ENCODE data around the gene PCK2. TPM values are rescaled to one million over a fixed set of nuclear protein-coding genes. Genes with fewer than 3 reads are reported as not detected.
A peak's percentile ranks its signal among the peaks of the same experiment; 100 is the strongest.

The PCK2 gene
- total and polyA plus RNA-seq, 2 of the 8 experiments (the other 6 are each of a cell fraction or from before 2014, with no cell fraction given): 81.9 to 115 TPM

- H4K5ac ChIP-seq (ENCODE audit: insufficient read length, low read depth, low read length): no peak overlapping the region
- H2BK20ac ChIP-seq (ENCODE audit: low read length): no peak overlapping the region
- peaks cover 11% of the 10 kb centered on the region; the same call in 1 of the 2 replicates for H3K23me2 ChIP-seq (ENCODE audit: low read depth, low read length)
- H2BK5ac ChIP-seq (ENCODE audit: low read depth, low read length): no peak overlapping the region
- FAIRE-seq (no peak), DNase-seq (ENCODE audit: low read depth in 1 of 2, low spot score in 2 of 2) (no peak)
- H3K18ac ChIP-seq (ENCODE audit: extremely low read depth, low read length): no peak overlapping the region
- H3K23ac ChIP-seq (ENCODE audit: insufficient read length): no peak overlapping the region
- no peak overlapping the region for H3K27ac ChIP-seq (ENCODE audit: low read depth, low read length)
- H3K79me2 ChIP-seq (ENCODE audit: control insufficient read depth in 1 of 2, insufficient read depth in 2 of 2, low read length in 2 of 2): no peaks in the 10 kb centered on the region
- peak overlapping the region; percentile 75; the same call in 1 of the 2 replicates for H2BK12ac ChIP-seq (ENCODE audit: low read depth, low read length)
- H2AFZ ChIP-seq (ENCODE audit: low read length): no peak overlapping the region
- no peak overlapping the region for H3K56ac ChIP-seq (replicated peaks; ENCODE audit: insufficient read length, low read depth, low read length)
- H3K9me3 ChIP-seq (ENCODE audit: insufficient read depth in 2 of 2, low read depth in 1 of 2, low read length in 1 of 2): no peaks in the 10 kb centered on the region
- H2BK120ac ChIP-seq (replicated peaks; ENCODE audit: low read depth, low read length): no peak overlapping the region
- WGBS, 2 experiments (ENCODE audit: extremely low coverage in 1 of 2, insufficient coverage in 1 of 2, insufficient read length in 1 of 2, insufficient replicate concordance in 2 of 2, low coverage in 1 of 2, low lambda C conversion rate in 2 of 2, missing lambda C conversion rate in 1 of 2): 86% methylated on average over 5 of the region's 5 CpGs; no CpG with 5 or more reads in 1 of the 2 experiments
- H3K4me1 ChIP-seq (replicated peaks in 1 of 4; ENCODE audit: control insufficient read depth in 3 of 4, insufficient read depth in 4 of 4, low read length in 3 of 4): peaks cover 0 to 17% (median 12%) of the 10 kb centered on the region in 4 experiments; a peak in 6 of 7 replicates
- peak overlapping the region; percentile 53; the same call in 1 of the 2 replicates for H2BK15ac ChIP-seq (ENCODE audit: low read length)
- no peak overlapping the region for H3K4me3 ChIP-seq (ENCODE audit: extremely low read depth in 1 of 4, insufficient read depth in 2 of 4, low read depth in 3 of 4, low read length in 4 of 4)
- H4K8ac ChIP-seq (ENCODE audit: extremely low read depth, insufficient read depth, low read length): no peak overlapping the region
- POLR2A ChIA-PET (ENCODE audit: partially characterized antibody): interaction anchor here (0.8 to 27.2 kb wide), 8 partner anchors 10 to 32 kb away, joined by 4 to 626 read pairs (median 22); partner anchors contain the start of genes CARMIL3, CPNE6, DCAF11 and NRL
- no peak overlapping the region for H3K14ac ChIP-seq (ENCODE audit: insufficient read length)
- H3K27me3 ChIP-seq (replicated peaks in 1 of 4; ENCODE audit: control insufficient read depth in 3 of 4, extremely low read depth in 1 of 4, insufficient read depth in 3 of 4, low read length in 3 of 4): peaks cover 0 to 10% (median 7%) of the 10 kb centered on the region in 4 experiments; a peak in 5 of 7 replicates
- H3K36me3 ChIP-seq (ENCODE audit: control insufficient read depth in 2 of 4, insufficient read depth in 4 of 4, low read length in 3 of 4): no peaks in the 10 kb centered on the region
- H3K79me1 ChIP-seq (ENCODE audit: low read depth, low read length): no peaks in the 10 kb centered on the region
- H3K4me2 ChIP-seq (ENCODE audit: insufficient read depth in 1 of 2, low read depth in 2 of 2, low read length in 2 of 2): peak overlapping the region in 1 of 2 experiments; percentile 75; a peak in 1 of 4 replicates
- no peaks in the 10 kb centered on the region for H4K20me1 ChIP-seq (replicated peaks in 1 of 2; ENCODE audit: control insufficient read depth in 1 of 2, insufficient read depth in 2 of 2, low read length in 2 of 2)
- CTCF ChIA-PET (ENCODE audit: partially characterized antibody): interaction anchor here (0.8 to 23.8 kb wide), 8 partner anchors 10 to 77 kb away, joined by 3 to 316 read pairs (median 5); partner anchors contain the start of genes DCAF11 and PCK2
- H3K4ac ChIP-seq (replicated peaks; ENCODE audit: insufficient read length, low read depth, low read length): no peak overlapping the region
- peak overlapping the region; percentile 65; the same call in 1 of the 2 replicates for H2AK5ac ChIP-seq (ENCODE audit: low read depth, low read length)
- no peak overlapping the region for H3K9ac ChIP-seq (replicated peaks in 1 of 4; ENCODE audit: extremely low read depth in 1 of 4, low read depth in 3 of 4, low read length in 3 of 4)
- no peak overlapping the region for H4K91ac ChIP-seq (replicated peaks; ENCODE audit: insufficient read length, low read length)
- TF ChIP-seq E2F6 (IDR thresholded peaks at IDR 0.05): no peak
- TF ChIP-seq ATF2 (IDR thresholded peaks at IDR 0.05; ENCODE audit: low read length): no peak
- TF ChIP-seq TEAD4 (IDR thresholded peaks at IDR 0.05; ENCODE audit: low read depth, low read length): no peak
- no peak for TF ChIP-seq SP4 (IDR thresholded peaks at IDR 0.05; ENCODE audit: low read length)
- TF ChIP-seq, protein P1, sequence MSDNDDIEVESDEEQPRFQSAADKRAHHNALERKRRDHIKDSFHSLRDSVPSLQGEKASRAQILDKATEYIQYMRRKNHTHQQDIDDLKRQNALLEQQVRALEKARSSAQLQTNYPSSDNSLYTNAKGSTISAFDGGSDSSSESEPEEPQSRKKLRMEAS (IDR thresholded peaks at IDR 0.05): no peak
- TF ChIP-seq, protein P2, sequence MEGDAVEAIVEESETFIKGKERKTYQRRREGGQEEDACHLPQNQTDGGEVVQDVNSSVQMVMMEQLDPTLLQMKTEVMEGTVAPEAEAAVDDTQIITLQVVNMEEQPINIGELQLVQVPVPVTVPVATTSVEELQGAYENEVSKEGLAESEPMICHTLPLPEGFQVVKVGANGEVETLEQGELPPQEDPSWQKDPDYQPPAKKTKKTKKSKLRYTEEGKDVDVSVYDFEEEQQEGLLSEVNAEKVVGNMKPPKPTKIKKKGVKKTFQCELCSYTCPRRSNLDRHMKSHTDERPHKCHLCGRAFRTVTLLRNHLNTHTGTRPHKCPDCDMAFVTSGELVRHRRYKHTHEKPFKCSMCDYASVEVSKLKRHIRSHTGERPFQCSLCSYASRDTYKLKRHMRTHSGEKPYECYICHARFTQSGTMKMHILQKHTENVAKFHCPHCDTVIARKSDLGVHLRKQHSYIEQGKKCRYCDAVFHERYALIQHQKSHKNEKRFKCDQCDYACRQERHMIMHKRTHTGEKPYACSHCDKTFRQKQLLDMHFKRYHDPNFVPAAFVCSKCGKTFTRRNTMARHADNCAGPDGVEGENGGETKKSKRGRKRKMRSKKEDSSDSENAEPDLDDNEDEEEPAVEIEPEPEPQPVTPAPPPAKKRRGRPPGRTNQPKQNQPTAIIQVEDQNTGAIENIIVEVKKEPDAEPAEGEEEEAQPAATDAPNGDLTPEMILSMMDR (IDR thresholded peaks at IDR 0.05; ENCODE audit: control extremely low read depth in 1 of 3, insufficient read depth in 1 of 3, low read depth in 1 of 3, low read length in 3 of 3): no peak
Measured at GRCh38 chr14:24082411-24083080, 11.6 kb upstream of the PCK2 start.

Data from H1 (cell line).